Measurements from ENCODE around the gene TMEM132E.

GRCh38 chr17:34568953-34569352, 10.4 kb upstream of the TMEM132E start:
- no peak for TF ChIP-seq CTCF (conservative IDR thresholded peaks at IDR 0.05 in 1 of 2, IDR thresholded peaks at IDR 0.05 in 1 of 2; ENCODE audit: extremely low read depth in 1 of 2, insufficient read depth in 1 of 2, low read depth in 1 of 2, low read length in 2 of 2)
- TF ChIP-seq EZH2 (IDR thresholded peaks at IDR 0.05; ENCODE audit: borderline replicate concordance, low read length), result no peak
